ENCODE measurements around the gene BCLAF3.

- TF ChIP-seq, protein P1, sequence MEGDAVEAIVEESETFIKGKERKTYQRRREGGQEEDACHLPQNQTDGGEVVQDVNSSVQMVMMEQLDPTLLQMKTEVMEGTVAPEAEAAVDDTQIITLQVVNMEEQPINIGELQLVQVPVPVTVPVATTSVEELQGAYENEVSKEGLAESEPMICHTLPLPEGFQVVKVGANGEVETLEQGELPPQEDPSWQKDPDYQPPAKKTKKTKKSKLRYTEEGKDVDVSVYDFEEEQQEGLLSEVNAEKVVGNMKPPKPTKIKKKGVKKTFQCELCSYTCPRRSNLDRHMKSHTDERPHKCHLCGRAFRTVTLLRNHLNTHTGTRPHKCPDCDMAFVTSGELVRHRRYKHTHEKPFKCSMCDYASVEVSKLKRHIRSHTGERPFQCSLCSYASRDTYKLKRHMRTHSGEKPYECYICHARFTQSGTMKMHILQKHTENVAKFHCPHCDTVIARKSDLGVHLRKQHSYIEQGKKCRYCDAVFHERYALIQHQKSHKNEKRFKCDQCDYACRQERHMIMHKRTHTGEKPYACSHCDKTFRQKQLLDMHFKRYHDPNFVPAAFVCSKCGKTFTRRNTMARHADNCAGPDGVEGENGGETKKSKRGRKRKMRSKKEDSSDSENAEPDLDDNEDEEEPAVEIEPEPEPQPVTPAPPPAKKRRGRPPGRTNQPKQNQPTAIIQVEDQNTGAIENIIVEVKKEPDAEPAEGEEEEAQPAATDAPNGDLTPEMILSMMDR (IDR thresholded peaks at IDR 0.05) = no peak
- TF ChIP-seq POLR2A (IDR thresholded peaks at IDR 0.05) = no peak
These were observed 29.9 kb downstream of the BCLAF3 start for GRCh38 chrX:19960913-19961312.

All from right lobe of liver (tissue), 4 donors.